ENCODE data around the gene GSK3A.

Gene GSK3A

GRCh38 chr19:42232435-42232834, 10.0 kb downstream of the GSK3A start:
- H3K36me3 ChIP-seq (ENCODE audit: low read depth), result peaks cover 87% of the 10 kb centered on the region
- no peak for TF ChIP-seq CTCF (IDR thresholded peaks at IDR 0.05; ENCODE audit: poor library complexity, severe bottlenecking)
- H3K27me3 ChIP-seq (ENCODE audit: insufficient read depth, poor library complexity, severe bottlenecking), result no peaks in the 10 kb centered on the region
- H3K4me1 ChIP-seq (ENCODE audit: insufficient read depth, poor library complexity, severe bottlenecking), result no peaks in the 10 kb centered on the region
- DNase-seq (ENCODE audit: low spot score) (no peak), ATAC-seq (ENCODE audit: low read depth) (peak; percentile 18; the same call in 2 of the 3 replicates)
- H3K4me3 ChIP-seq (ENCODE audit: severe bottlenecking), result no peak overlapping the region
- no peak overlapping the region for H3K27ac ChIP-seq (ENCODE audit: poor library complexity, severe bottlenecking)
- no peaks in the 10 kb centered on the region for H3K9me3 ChIP-seq (ENCODE audit: severe bottlenecking)

- no peak overlapping the region for H3K27ac ChIP-seq (ENCODE audit: poor library complexity, severe bottlenecking)
These were observed 11.8 kb downstream of the GSK3A start for GRCh38 chr19:42230571-42230970.

GRCh38 chr19:42229855-42230351, 12.5 kb downstream of the GSK3A start:
- no peak for TF ChIP-seq CTCF (IDR thresholded peaks at IDR 0.05; ENCODE audit: poor library complexity, severe bottlenecking)
- Histone ChIP-seq H3K36me3 (ENCODE audit: low read depth) (peaks cover 85% of the 10 kb centered on the region), H3K27me3 (ENCODE audit: insufficient read depth, poor library complexity, severe bottlenecking) (no peaks in the 10 kb centered on the region), H3K27ac (ENCODE audit: poor library complexity, severe bottlenecking) (no peak overlapping the region), H3K9me3 (ENCODE audit: severe bottlenecking) (no peaks in the 10 kb centered on the region), H3K4me1 (ENCODE audit: insufficient read depth, poor library complexity, severe bottlenecking) (no peaks in the 10 kb centered on the region), H3K4me3 (ENCODE audit: severe bottlenecking) (no peak overlapping the region)
- ATAC-seq (ENCODE audit: low read depth) (0 out of 3 replicates have a peak, but pooled peaks have one; percentile 13), DNase-seq (ENCODE audit: low spot score) (no peak)

More at GRCh38 chr19:42230571-42230970, 11.8 kb downstream of the GSK3A start:
- no peak for TF ChIP-seq CTCF (IDR thresholded peaks at IDR 0.05; ENCODE audit: poor library complexity, severe bottlenecking)
- ATAC-seq (ENCODE audit: low read depth) (no peak), DNase-seq (ENCODE audit: low spot score) (no peak)
- no peaks in the 10 kb centered on the region for H3K27me3 ChIP-seq (ENCODE audit: insufficient read depth, poor library complexity, severe bottlenecking)
- H3K9me3 ChIP-seq (ENCODE audit: severe bottlenecking), result no peaks in the 10 kb centered on the region
- H3K4me3 ChIP-seq (ENCODE audit: severe bottlenecking), result no peak overlapping the region
- no peaks in the 10 kb centered on the region for H3K4me1 ChIP-seq (ENCODE audit: insufficient read depth, poor library complexity, severe bottlenecking)
- peaks cover 87% of the 10 kb centered on the region for H3K36me3 ChIP-seq (ENCODE audit: low read depth)

GRCh38 chr19:42229301-42229854, 13.0 kb downstream of the GSK3A start:
- DNase-seq (ENCODE audit: low spot score) (no peak), ATAC-seq (ENCODE audit: low read depth) (no peak)
- no peaks in the 10 kb centered on the region for H3K27me3 ChIP-seq (ENCODE audit: insufficient read depth, poor library complexity, severe bottlenecking)
- peaks cover 85% of the 10 kb centered on the region for H3K36me3 ChIP-seq (ENCODE audit: low read depth)
- no peaks in the 10 kb centered on the region for H3K4me1 ChIP-seq (ENCODE audit: insufficient read depth, poor library complexity, severe bottlenecking)
- no peak overlapping the region for H3K27ac ChIP-seq (ENCODE audit: poor library complexity, severe bottlenecking)
- no peak for TF ChIP-seq CTCF (IDR thresholded peaks at IDR 0.05; ENCODE audit: poor library complexity, severe bottlenecking)
- no peaks in the 10 kb centered on the region for H3K9me3 ChIP-seq (ENCODE audit: severe bottlenecking)
- no peak overlapping the region for H3K4me3 ChIP-seq (ENCODE audit: severe bottlenecking)

- Histone ChIP-seq H3K36me3 (ENCODE audit: low read depth) (peaks cover 81% of the 10 kb centered on the region), H3K27ac (ENCODE audit: poor library complexity, severe bottlenecking) (no peak overlapping the region), H3K27me3 (ENCODE audit: insufficient read depth, poor library complexity, severe bottlenecking) (no peaks in the 10 kb centered on the region), H3K4me1 (ENCODE audit: insufficient read depth, poor library complexity, severe bottlenecking) (no peaks in the 10 kb centered on the region), H3K9me3 (ENCODE audit: severe bottlenecking) (no peaks in the 10 kb centered on the region), H3K4me3 (ENCODE audit: severe bottlenecking) (no peak overlapping the region)
- ATAC-seq (ENCODE audit: low read depth) (no peak), DNase-seq (ENCODE audit: low spot score) (no peak)
- TF ChIP-seq CTCF (IDR thresholded peaks at IDR 0.05; ENCODE audit: poor library complexity, severe bottlenecking), result no peak
These were observed 13.8 kb downstream of the GSK3A start for GRCh38 chr19:42228641-42229040.

Data from RWPE2 (cell line).